H9 (cell line): ENCODE measurements around the gene VPS35L. TPM values are rescaled to one million over a fixed set of nuclear protein-coding genes. Genes with fewer than 3 reads are reported as not detected.

Experiments
- DNase-seq: peaks from one replicate; pipeline ENCODE4 v3.0.0-alpha.2; 2017
- H2AFZ ChIP-seq: one replicate; pipeline ENCODE4 v1.6.1; 2013; ENCODE audit warnings: mild to moderate bottlenecking, low read length, control low read depth, moderate library complexity
- H2AK5ac ChIP-seq: 2 replicates; pipeline ENCODE4 v1.6.1; 2013; ENCODE audit warnings: low read length, control low read depth, mixed read lengths; ENCODE audit not compliant: insufficient read length
- H2BK120ac ChIP-seq: one replicate; pipeline ENCODE4 v1.6.1; 2013; ENCODE audit warnings: low read depth, mild to moderate bottlenecking, low read length, control low read depth, inconsistent platforms; ENCODE audit not compliant: poor library complexity, severe bottlenecking
- H2BK12ac ChIP-seq: 2 replicates; pipeline ENCODE4 v1.6.1; 2013; ENCODE audit warnings: low read length, control low read depth, mixed read lengths, low read depth; ENCODE audit not compliant: insufficient read length
- H2BK15ac ChIP-seq: 2 replicates; pipeline ENCODE4 v1.6.1; 2013; ENCODE audit warnings: low read depth, low read length, control low read depth
- H2BK20ac ChIP-seq: one replicate; pipeline ENCODE4 v1.6.1; 2013; ENCODE audit warnings: low read depth, mild to moderate bottlenecking, low read length, control low read depth, inconsistent platforms; ENCODE audit not compliant: poor library complexity, severe bottlenecking
- H2BK5ac ChIP-seq: 2 replicates; pipeline ENCODE4 v1.6.1; 2013; ENCODE audit warnings: low read length, control low read depth, mixed read lengths; ENCODE audit not compliant: insufficient read length
- H3K14ac ChIP-seq: 2 replicates; pipeline ENCODE4 v1.6.1; 2013; ENCODE audit warnings: low read length, control low read depth; ENCODE audit not compliant: insufficient read depth
- H3K18ac ChIP-seq: 2 replicates; pipeline ENCODE4 v1.6.1; 2013; ENCODE audit warnings: low read depth, mild to moderate bottlenecking, mixed read lengths, low read length, control low read depth; ENCODE audit not compliant: insufficient read length
- H3K23ac ChIP-seq: 2 replicates; pipeline ENCODE4 v1.6.1; 2013; ENCODE audit warnings: low read length, control low read depth, mixed read lengths, low read depth; ENCODE audit not compliant: insufficient read length
- H3K23me2 ChIP-seq: 2 replicates; pipeline ENCODE4 v1.6.1; 2013; ENCODE audit warnings: low read depth, mild to moderate bottlenecking, mixed read lengths, low read length, control low read depth; ENCODE audit not compliant: insufficient read length, poor library complexity, severe bottlenecking
- H3K27ac ChIP-seq: 2 replicates; pipeline ENCODE4 v1.5.1; 2013; ENCODE audit warnings: low read length, control low read depth, mixed read lengths, low read depth; ENCODE audit not compliant: insufficient read length
- H3K27me3 ChIP-seq: 2 replicates; pipeline ENCODE4 v1.6.1; 2013; ENCODE audit warnings: low read length, control low read depth, inconsistent platforms; ENCODE audit not compliant: insufficient read depth
- H3K4ac ChIP-seq: 2 replicates; pipeline ENCODE4 v1.6.1; 2013; ENCODE audit warnings: low read depth, mild to moderate bottlenecking, control low read depth, inconsistent platforms, low read length, moderate library complexity
- H3K4me1 ChIP-seq: 2 replicates; pipeline ENCODE4 v1.6.1; 2013; ENCODE audit warnings: low read length, control low read depth, inconsistent platforms; ENCODE audit not compliant: insufficient read depth
- H3K4me2 ChIP-seq: 2 replicates; pipeline ENCODE4 v1.6.1; 2013; ENCODE audit warnings: low read length, control low read depth, mixed read lengths; ENCODE audit not compliant: insufficient read length, insufficient read depth
- H3K56ac ChIP-seq: 2 replicates; pipeline ENCODE4 v1.6.1; 2013; ENCODE audit warnings: low read depth, mild to moderate bottlenecking, mixed read lengths, low read length, control low read depth; ENCODE audit not compliant: insufficient read length
- H3K79me1 ChIP-seq: 2 replicates; pipeline ENCODE4 v1.6.1; 2013; ENCODE audit warnings: low read depth, mild to moderate bottlenecking, moderate library complexity, low read length, control low read depth, inconsistent platforms; ENCODE audit not compliant: insufficient read depth, poor library complexity, severe bottlenecking
- H3K79me2 ChIP-seq: 2 replicates; pipeline ENCODE4 v1.6.1; 2013; ENCODE audit warnings: low read length, control low read depth, inconsistent platforms; ENCODE audit not compliant: insufficient read depth
- H3K9ac ChIP-seq: 2 replicates; pipeline ENCODE4 v1.6.1; 2013; ENCODE audit warnings: low read length, control low read depth, mixed read lengths; ENCODE audit not compliant: insufficient read length; ENCODE audit errors: extremely low read depth
- H3K9me3 ChIP-seq: one replicate; pipeline ENCODE4 v1.6.1; 2013; ENCODE audit warnings: low read depth, low read length, inconsistent platforms; ENCODE audit not compliant: control insufficient read depth
- H3T11ph ChIP-seq: one replicate; pipeline ENCODE4 v1.6.1; 2013; ENCODE audit warnings: mild to moderate bottlenecking, low read length, control low read depth, inconsistent platforms
- H4K20me1 ChIP-seq: one replicate; pipeline ENCODE4 v1.6.1; 2013; ENCODE audit not compliant: control insufficient read depth, insufficient read length, insufficient read depth
- H4K5ac ChIP-seq: 2 replicates; pipeline ENCODE4 v1.6.1; 2013; ENCODE audit warnings: low read depth, mild to moderate bottlenecking, mixed read lengths, low read length, control low read depth; ENCODE audit not compliant: insufficient read length
- H4K8ac ChIP-seq: replicated peaks from 2 replicates; pipeline ENCODE4 v1.6.1; 2013; ENCODE audit warnings: low read length, control low read depth, mixed read lengths, low read depth; ENCODE audit not compliant: insufficient read length
- H4K91ac ChIP-seq: 2 replicates; pipeline ENCODE4 v1.6.1; 2013; ENCODE audit warnings: low read depth, mild to moderate bottlenecking, moderate library complexity, mixed read lengths, low read length, control low read depth; ENCODE audit not compliant: insufficient read length
- H3K27ac Mint-ChIP-seq, 3 experiments: 2 replicates in 2 of 3; 3 replicates in 1 of 3; pipeline ENCODE4 v1.8.0; 2020 to 2021; ENCODE audit warnings: mixed read lengths in 3 of 3, mild to moderate bottlenecking in 1 of 3, moderate library complexity in 1 of 3
- H3K27me3 Mint-ChIP-seq: 2 replicates; pipeline ENCODE4 v1.8.0; 2021; ENCODE audit warnings: low read depth, mild to moderate bottlenecking, moderate library complexity, mixed read lengths
- H3K36me3 Mint-ChIP-seq, 3 experiments: 2 replicates in 2 of 3; 3 replicates in 1 of 3; pipeline ENCODE4 v1.8.0; 2020 to 2021; ENCODE audit warnings: low read depth in 3 of 3, mixed read lengths in 3 of 3; ENCODE audit not compliant: insufficient read depth in 1 of 3
- H3K4me1 Mint-ChIP-seq, 2 experiments: 2 replicates each; pipeline ENCODE4 v1.8.0; 2020; ENCODE audit warnings: mixed read lengths in 2 of 2
- H3K4me3 Mint-ChIP-seq, 2 experiments: 2 replicates in 1 of 2; 3 replicates in 1 of 2; pipeline ENCODE4 v1.8.0; 2020 to 2021; ENCODE audit warnings: mild to moderate bottlenecking in 2 of 2, mixed read lengths in 2 of 2, moderate library complexity in 1 of 2
- H3K9me3 Mint-ChIP-seq, 2 experiments: 2 replicates in 1 of 2; 3 replicates in 1 of 2; pipeline ENCODE4 v1.8.0; 2020; ENCODE audit warnings: mild to moderate bottlenecking in 2 of 2, mixed read lengths in 2 of 2, moderate library complexity in 1 of 2
- WGBS: extraction: QIAGEN DNeasy Blood & Tissue Kit; methylation state at CpG from one replicate; pipeline ENCODE4 v1.1.7; 2013; ENCODE audit warnings: missing lambda C conversion rate, low lambda C conversion rate, mixed read lengths; ENCODE audit not compliant: insufficient read length; ENCODE audit errors: extremely low coverage; 5-methylcytosine and 5-hydroxymethylcytosine counted together
- total RNA-seq: library from RNA; stranded (reverse); gene quantifications from 2 replicates; pipeline ENCODE4 v1.2.1, GENCODE V29; 2021
- TF ChIP-seq, protein P1 (sequence below): fragments of 200-600 bp; sonication (generic); conservative IDR thresholded peaks from 3 replicates; pipeline ENCODE4 v1.8.0; 2021; ENCODE audit warnings: antibody characterized with exemption, mild to moderate bottlenecking

Gene VPS35L
- total RNA-seq, 1 experiment from 2014 or later: 58.4 TPM

DNA sequence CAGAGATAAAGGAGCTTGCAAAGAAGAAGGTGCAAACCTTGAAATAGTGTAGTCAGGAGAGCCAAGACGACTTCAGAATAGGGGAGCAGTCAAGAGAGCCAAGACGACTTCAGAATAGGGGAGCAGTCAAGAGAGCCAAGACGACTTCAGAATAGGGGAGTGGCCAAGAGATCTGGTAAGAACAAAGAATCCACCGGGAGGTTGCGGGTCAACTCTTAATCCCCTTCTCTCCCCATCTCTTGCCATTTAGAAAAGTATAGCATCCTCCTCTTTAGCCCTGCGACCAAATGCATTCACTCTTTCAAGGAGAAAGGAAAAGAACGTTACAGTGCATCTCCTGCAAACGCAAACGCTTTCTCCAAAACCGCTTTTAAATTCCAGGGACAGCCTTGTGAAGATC, 161.8 kb downstream of the VPS35L start:
- Histone ChIP-seq H2BK5ac (no peak overlapping the region), H2BK120ac (no peak overlapping the region), H3K79me2 (peaks cover 33% of the 10 kb centered on the region), H4K5ac (no peak overlapping the region), H3K9ac (peak overlapping the region; percentile 94), H3K23me2 (peaks cover 7% of the 10 kb centered on the region), H4K20me1 (no peaks in the 10 kb centered on the region), H3T11ph (no peak overlapping the region), H2AFZ (no peak overlapping the region), H3K4me2 (peak overlapping the region; percentile 99), H3K27ac (no peak overlapping the region), H2AK5ac (no peak overlapping the region), H3K4me1 (peaks cover 6% of the 10 kb centered on the region; the same call in 1 of the 2 replicates), H3K27me3 (no peaks in the 10 kb centered on the region), H3K79me1 (peaks cover 4% of the 10 kb centered on the region), H2BK12ac (no peak overlapping the region), H3K18ac (no peak overlapping the region), H4K91ac (no peak overlapping the region), H3K56ac (no peak overlapping the region), H3K4ac (no peak overlapping the region), H3K14ac (peak overlapping the region; percentile 91; the same call in 1 of the 2 replicates), H2BK15ac (no peak overlapping the region), H3K23ac (no peak overlapping the region), H3K9me3 (no peaks in the 10 kb centered on the region), H4K8ac (no peak overlapping the region), H2BK20ac (no peak overlapping the region)
- TF ChIP-seq, protein P1, sequence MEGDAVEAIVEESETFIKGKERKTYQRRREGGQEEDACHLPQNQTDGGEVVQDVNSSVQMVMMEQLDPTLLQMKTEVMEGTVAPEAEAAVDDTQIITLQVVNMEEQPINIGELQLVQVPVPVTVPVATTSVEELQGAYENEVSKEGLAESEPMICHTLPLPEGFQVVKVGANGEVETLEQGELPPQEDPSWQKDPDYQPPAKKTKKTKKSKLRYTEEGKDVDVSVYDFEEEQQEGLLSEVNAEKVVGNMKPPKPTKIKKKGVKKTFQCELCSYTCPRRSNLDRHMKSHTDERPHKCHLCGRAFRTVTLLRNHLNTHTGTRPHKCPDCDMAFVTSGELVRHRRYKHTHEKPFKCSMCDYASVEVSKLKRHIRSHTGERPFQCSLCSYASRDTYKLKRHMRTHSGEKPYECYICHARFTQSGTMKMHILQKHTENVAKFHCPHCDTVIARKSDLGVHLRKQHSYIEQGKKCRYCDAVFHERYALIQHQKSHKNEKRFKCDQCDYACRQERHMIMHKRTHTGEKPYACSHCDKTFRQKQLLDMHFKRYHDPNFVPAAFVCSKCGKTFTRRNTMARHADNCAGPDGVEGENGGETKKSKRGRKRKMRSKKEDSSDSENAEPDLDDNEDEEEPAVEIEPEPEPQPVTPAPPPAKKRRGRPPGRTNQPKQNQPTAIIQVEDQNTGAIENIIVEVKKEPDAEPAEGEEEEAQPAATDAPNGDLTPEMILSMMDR: no peak
- no peaks in the 10 kb centered on the region for H3K9me3 Mint-ChIP-seq
- peaks cover 37 to 59% of the 10 kb centered on the region in 2 experiments for H3K4me1 Mint-ChIP-seq
- DNase-seq: no peak
- no peaks in the 10 kb centered on the region for H3K27me3 Mint-ChIP-seq
- H3K4me3 Mint-ChIP-seq: peak overlapping the region; percentile 98 to 99
- peak overlapping the region; percentile 97 to 99 (median 99) for H3K27ac Mint-ChIP-seq
- H3K36me3 Mint-ChIP-seq: peaks cover 36 to 47% (median 36%) of the 10 kb centered on the region in 3 experiments
- WGBS: no CpG with 5 or more reads among the region's 10 CpGs
